ENCODE measurements around the gene MT1H. TPM values are rescaled to one million over a fixed set of nuclear protein-coding genes. Genes with fewer than 3 reads are reported as not detected.

Gene MT1H
- polyA plus RNA-seq, 3 donors: 0.76 TPM; not detected in 2

DNA sequence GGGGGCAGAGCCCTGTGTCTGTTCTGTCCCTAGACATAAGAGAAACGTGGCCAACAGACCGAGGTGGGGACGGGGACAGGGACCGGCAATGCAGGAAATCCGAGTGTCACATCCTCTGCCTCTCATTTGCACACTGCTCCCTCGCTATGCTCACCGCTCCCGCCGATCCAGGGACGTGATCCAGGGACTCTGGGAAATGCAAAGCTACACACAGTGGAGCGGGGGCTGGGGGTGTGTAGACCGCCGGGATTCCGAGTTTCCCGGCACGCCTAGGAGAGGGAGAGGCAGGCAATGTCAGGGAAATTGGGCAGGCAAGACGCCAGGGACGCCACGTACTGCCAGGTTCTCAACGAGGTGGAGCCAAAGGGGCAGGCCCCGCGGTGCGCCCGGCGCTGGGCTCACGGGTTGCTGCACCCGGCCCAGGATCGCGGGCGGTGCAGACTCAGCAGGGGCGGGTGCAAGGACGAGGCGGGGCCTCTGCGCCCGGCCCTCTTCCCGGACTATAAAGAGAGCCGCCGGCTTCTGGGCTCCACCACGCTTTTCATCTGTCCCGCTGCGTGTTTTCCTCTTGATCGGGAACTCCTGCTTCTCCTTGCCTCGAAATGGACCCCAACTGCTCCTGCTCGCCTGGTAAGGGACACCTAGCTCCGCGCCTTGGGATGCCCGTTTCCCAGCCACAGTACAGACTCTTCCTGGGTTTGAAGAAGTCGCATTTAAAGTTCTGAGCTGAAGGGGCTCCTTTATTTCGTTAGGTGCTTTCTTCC, 12.5 kb downstream of the MT1H start, which contains the start of gene MT1X:
Gene MT1X (plus strand): TSS at position 532 of the 764 bp plus-strand sequence. CDS start 71 bp downstream, at position 603.
- peak within 1 kb of the TSS; percentile 88 for H3K4me2 ChIP-seq (replicated peaks; ENCODE audit: extremely low read depth, low read length, poor library complexity, severe bottlenecking)
- peaks cover 7 to 8% of the 10 kb centered on the region in 2 donors for H3K36me3 Mint-ChIP-seq
- H3K9me3 Mint-ChIP-seq: peaks cover 5 to 17% (median 12%) of the 10 kb centered on the region in 7 donors

More for the DNA sequence above, 12.5 kb downstream of the MT1H start, which contains the start of gene MT1X:
- no peaks in the 10 kb centered on the region for H4K20me1 ChIP-seq (ENCODE audit: insufficient read depth, low read length)
- Mint-ChIP-seq H3K4me1 (peaks cover 24% of the 10 kb centered on the region), H3K4me3 (peak within 1 kb of the TSS; percentile 94 to 98), H3K27ac (peak within 1 kb of the TSS; percentile 75 to 92 (median 87)), H3K27me3 (ENCODE audit: low read depth in 3 of 3) (peaks cover 13 to 15% (median 15%) of the 10 kb centered on the region in 3 donors)
- peak within 1 kb of the TSS; percentile 0 to 64 for H3K27ac ChIP-seq (ENCODE audit: low read depth in 1 of 2, low read length in 2 of 2)
- H3K9ac ChIP-seq (ENCODE audit: insufficient read depth, low read length, poor library complexity, severe bottlenecking): peak within 1 kb of the TSS; percentile 69
- peaks cover 0 to 9% of the 10 kb centered on the region in 2 donors for H3K9me3 ChIP-seq (replicated peaks in 1 of 2; ENCODE audit: control insufficient read depth in 1 of 2, insufficient read depth in 1 of 2, low read length in 2 of 2)
- H3K36me3 ChIP-seq (replicated peaks in 1 of 2; ENCODE audit: control insufficient read depth in 1 of 2, insufficient read depth in 2 of 2, low read length in 2 of 2): no peaks in the 10 kb centered on the region
- peak within 1 kb of the TSS; percentile 58 to 89 (median 67) for H3K4me3 ChIP-seq (replicated peaks in 1 of 3; ENCODE audit: low read depth in 2 of 3, low read length in 3 of 3)
- no peaks in the 10 kb centered on the region for H3K79me2 ChIP-seq (ENCODE audit: insufficient read depth, low read length)
- intact Hi-C loops (cut with micrococcal nuclease): no loop called here
- WGBS (ENCODE audit: insufficient coverage): under 1% methylated on average over 38 of the region's 49 CpGs
- peak within 1 kb of the TSS; percentile 96 for H2AFZ ChIP-seq (ENCODE audit: insufficient read depth, low read depth, low read length, poor library complexity, severe bottlenecking)
- peaks cover 0 to 8% of the 10 kb centered on the region in 2 donors for H3K27me3 ChIP-seq (ENCODE audit: control insufficient read depth in 2 of 2, insufficient read depth in 2 of 2, low read length in 2 of 2)
- TF ChIP-seq, protein P1, sequence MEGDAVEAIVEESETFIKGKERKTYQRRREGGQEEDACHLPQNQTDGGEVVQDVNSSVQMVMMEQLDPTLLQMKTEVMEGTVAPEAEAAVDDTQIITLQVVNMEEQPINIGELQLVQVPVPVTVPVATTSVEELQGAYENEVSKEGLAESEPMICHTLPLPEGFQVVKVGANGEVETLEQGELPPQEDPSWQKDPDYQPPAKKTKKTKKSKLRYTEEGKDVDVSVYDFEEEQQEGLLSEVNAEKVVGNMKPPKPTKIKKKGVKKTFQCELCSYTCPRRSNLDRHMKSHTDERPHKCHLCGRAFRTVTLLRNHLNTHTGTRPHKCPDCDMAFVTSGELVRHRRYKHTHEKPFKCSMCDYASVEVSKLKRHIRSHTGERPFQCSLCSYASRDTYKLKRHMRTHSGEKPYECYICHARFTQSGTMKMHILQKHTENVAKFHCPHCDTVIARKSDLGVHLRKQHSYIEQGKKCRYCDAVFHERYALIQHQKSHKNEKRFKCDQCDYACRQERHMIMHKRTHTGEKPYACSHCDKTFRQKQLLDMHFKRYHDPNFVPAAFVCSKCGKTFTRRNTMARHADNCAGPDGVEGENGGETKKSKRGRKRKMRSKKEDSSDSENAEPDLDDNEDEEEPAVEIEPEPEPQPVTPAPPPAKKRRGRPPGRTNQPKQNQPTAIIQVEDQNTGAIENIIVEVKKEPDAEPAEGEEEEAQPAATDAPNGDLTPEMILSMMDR (IDR thresholded peaks at IDR 0.05): no peak
- H3K4me1 ChIP-seq (ENCODE audit: control insufficient read depth in 1 of 2, insufficient read depth in 2 of 2, low read length in 2 of 2): peaks cover 15 to 19% of the 10 kb centered on the region in 2 donors
- DNase-seq: peak; percentile 50 to 53 (median 52)
